HG02571 (cell line): ENCODE data around the gene MYNN.
"Not testable (repeated sequence)": the region's sequence is repeated elsewhere in the genome, so short reads cannot be mapped to it uniquely, and the experiment has no call there.

Experiments
- ATAC-seq: cut with Tn5 transposase; IDR thresholded peaks from one replicate; pipeline ENCODE4 v1.9.1; 2021; ENCODE audit warnings: mild to moderate bottlenecking, moderate library complexity; ENCODE audit not compliant: unreplicated experiment

The MYNN gene

GRCh38 chr3:169772897-169773816 is at the start of gene MYNN:
TSS of gene MYNN (plus strand) at chr3:169773396. CDS start at chr3:169774296, 900 bp downstream.
- ATAC-seq, result peak; percentile 78

GRCh38 chr3:169731857-169732256 is 41.3 kb upstream of the MYNN start:
- not testable (repeated sequence) for ATAC-seq

- ATAC-seq, result no peak
Measured at GRCh38 chr3:169739067-169739466, 34.1 kb upstream of the MYNN start.

GRCh38 chr3:169744366-169745054 is 28.7 kb upstream of the MYNN start:
- ATAC-seq, result no peak

GRCh38 chr3:169746924-169747323 is 26.3 kb upstream of the MYNN start:
- no peak for ATAC-seq

- ATAC-seq, result no peak
Measured at GRCh38 chr3:169748670-169749069, 24.5 kb upstream of the MYNN start.

GRCh38 chr3:169750665-169751064 is 22.5 kb upstream of the MYNN start:
- ATAC-seq, result no peak

- ATAC-seq, result no peak
Measured at GRCh38 chr3:169751875-169752274, 21.3 kb upstream of the MYNN start.

GRCh38 chr3:169754711-169755110 is 18.5 kb upstream of the MYNN start:
- ATAC-seq, result no peak

GRCh38 chr3:169755488-169755887 is 17.7 kb upstream of the MYNN start:
- no peak for ATAC-seq

- no peak for ATAC-seq
Measured at GRCh38 chr3:169758359-169758994, 14.7 kb upstream of the MYNN start.

- no peak for ATAC-seq
Measured at GRCh38 chr3:169759256-169759655, 13.9 kb upstream of the MYNN start.

- ATAC-seq, result no peak
Measured at GRCh38 chr3:169760479-169760878, 12.7 kb upstream of the MYNN start.

- ATAC-seq, result peak; percentile 44
Measured at GRCh38 chr3:169764312-169764881, 8.8 kb upstream of the MYNN start.

GRCh38 chr3:169764882-169765612 is 8.1 kb upstream of the MYNN start, which contains the start of gene TERC:
TSS of gene TERC (minus strand) at chr3:169765060.
- peak; percentile 70 for ATAC-seq

- ATAC-seq, result peak; percentile 25
Measured at GRCh38 chr3:169769287-169770181, 3.7 kb upstream of the MYNN start, which contains the start of gene ACTRT3. TSS of gene ACTRT3 (minus strand) at chr3:169769561. CDS start at chr3:169769520, 41 bp downstream.

GRCh38 chr3:169771497-169772304 is 1.5 kb upstream of the MYNN start:
- ATAC-seq, result no peak

- peak; percentile 22 for ATAC-seq
Measured at GRCh38 chr3:169772305-169772896, 795 bp upstream of the MYNN start.
